Ovary (tissue), 3 donors: ENCODE data around the gene PRKCD.

Experiments
- EP300 ChIP-seq: sonication (generic); formaldehyde crosslinking; IDR thresholded peaks from one replicate; pipeline ENCODE4 v1.6.1; 2017; ENCODE audit warnings: antibody characterized with exemption
- POLR2A ChIP-seq: fragments of 450-650 bp; IDR thresholded peaks from one replicate; pipeline ENCODE4 v1.6.1; 2017; ENCODE audit warnings: antibody characterized with exemption, mild to moderate bottlenecking, moderate library complexity
- TF ChIP-seq, protein P1 (sequence below), 3 donors: fragments of 450-650 bp in 2 of 3; fragments of 200-600 bp in 1 of 3; IDR thresholded peaks; one replicate each; pipeline versions ENCODE4 v1.5.1 to v1.8.0; 2016 to 2022; ENCODE audit warnings: antibody characterized with exemption in 3 of 3, mild to moderate bottlenecking in 1 of 3
- donor health status: DM: no; HTN: no; CAD: no.

DNA sequence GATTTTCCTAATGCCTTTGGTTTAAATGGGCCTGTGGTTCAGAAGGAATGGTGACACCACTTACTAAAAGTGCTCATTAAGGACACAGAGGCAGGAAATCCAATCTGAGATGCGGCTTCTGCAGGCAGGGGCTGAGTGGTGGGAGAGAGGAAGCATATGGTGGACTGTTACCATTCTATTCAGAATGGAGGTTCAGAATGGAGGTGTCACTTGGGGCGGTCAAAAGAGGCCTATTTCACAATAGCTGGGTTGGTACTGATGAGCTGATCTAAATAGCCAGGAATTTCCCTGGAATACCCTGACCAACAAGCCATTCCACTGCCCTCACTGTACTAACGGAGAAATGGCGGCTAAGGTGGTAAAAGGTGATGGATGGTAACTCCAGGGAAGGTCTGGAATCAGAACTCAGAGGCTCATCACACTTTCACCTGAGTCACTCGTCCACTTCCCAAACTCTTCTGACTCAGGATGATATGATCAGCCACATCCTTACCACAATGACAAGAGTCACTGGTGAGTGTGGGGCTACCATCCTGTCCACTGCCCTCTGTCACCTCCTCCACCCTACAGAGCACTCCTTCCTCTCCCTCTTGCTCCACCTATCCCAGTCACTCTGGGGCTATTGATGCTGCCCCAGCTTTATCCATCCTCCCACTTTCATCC lies 46.5 kb upstream of the PRKCD start:
- TF ChIP-seq, protein P1, sequence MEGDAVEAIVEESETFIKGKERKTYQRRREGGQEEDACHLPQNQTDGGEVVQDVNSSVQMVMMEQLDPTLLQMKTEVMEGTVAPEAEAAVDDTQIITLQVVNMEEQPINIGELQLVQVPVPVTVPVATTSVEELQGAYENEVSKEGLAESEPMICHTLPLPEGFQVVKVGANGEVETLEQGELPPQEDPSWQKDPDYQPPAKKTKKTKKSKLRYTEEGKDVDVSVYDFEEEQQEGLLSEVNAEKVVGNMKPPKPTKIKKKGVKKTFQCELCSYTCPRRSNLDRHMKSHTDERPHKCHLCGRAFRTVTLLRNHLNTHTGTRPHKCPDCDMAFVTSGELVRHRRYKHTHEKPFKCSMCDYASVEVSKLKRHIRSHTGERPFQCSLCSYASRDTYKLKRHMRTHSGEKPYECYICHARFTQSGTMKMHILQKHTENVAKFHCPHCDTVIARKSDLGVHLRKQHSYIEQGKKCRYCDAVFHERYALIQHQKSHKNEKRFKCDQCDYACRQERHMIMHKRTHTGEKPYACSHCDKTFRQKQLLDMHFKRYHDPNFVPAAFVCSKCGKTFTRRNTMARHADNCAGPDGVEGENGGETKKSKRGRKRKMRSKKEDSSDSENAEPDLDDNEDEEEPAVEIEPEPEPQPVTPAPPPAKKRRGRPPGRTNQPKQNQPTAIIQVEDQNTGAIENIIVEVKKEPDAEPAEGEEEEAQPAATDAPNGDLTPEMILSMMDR (IDR thresholded peaks at IDR 0.05), result no peak
- TF ChIP-seq POLR2A (no peak), EP300 (no peak)
